ENCODE results near the gene MKRN2. TPM values are rescaled to one million over a fixed set of nuclear protein-coding genes. Genes with fewer than 3 reads are reported as not detected.

MKRN2 gene
- total RNA-seq, 6 experiments from 2014 or later: 8.8 to 12.8 (median 10.9) TPM

DNA sequence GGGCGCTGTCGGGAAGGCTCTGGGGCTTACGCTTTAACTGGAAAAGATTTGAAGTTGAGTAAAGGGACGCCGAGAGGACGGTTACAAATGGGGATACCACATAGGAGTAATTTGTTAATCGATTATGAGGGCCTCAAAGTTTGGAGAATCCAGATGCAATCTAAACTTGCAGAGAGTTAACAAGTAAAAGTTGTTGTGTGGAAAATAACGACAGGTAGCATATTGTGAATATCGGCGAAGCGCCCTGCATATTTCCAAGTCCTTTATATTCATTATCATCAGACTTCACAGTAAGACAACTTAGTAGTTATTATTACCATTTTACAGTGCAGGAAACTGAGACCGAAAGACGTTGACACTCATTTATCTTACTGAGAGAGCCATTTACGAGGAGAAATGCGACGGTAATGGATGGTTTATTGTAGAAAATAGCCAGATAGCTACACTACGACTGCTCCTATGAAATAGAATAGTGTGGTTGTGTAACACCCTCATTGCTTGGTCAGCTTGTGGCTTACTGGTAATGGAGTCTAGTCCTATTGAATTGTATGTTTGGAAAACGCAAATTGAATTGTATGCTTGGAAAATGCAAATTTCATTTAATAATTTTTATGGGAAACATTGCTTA lies 700 bp downstream of the MKRN2 start:
- DNase-seq (no peak), ATAC-seq (peak; percentile 25 to 41 (median 38))
- no peaks in the 10 kb centered on the region for H3K9me3 ChIP-seq
- peak overlapping the region; percentile 88 to 92 (median 90) for H3K27ac ChIP-seq
- TF ChIP-seq, protein P1, sequence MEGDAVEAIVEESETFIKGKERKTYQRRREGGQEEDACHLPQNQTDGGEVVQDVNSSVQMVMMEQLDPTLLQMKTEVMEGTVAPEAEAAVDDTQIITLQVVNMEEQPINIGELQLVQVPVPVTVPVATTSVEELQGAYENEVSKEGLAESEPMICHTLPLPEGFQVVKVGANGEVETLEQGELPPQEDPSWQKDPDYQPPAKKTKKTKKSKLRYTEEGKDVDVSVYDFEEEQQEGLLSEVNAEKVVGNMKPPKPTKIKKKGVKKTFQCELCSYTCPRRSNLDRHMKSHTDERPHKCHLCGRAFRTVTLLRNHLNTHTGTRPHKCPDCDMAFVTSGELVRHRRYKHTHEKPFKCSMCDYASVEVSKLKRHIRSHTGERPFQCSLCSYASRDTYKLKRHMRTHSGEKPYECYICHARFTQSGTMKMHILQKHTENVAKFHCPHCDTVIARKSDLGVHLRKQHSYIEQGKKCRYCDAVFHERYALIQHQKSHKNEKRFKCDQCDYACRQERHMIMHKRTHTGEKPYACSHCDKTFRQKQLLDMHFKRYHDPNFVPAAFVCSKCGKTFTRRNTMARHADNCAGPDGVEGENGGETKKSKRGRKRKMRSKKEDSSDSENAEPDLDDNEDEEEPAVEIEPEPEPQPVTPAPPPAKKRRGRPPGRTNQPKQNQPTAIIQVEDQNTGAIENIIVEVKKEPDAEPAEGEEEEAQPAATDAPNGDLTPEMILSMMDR (IDR thresholded peaks at IDR 0.05): no peak
- TF ChIP-seq POLR2A (IDR thresholded peaks at IDR 0.05): no peak
- peaks cover 0 to 39% (median 8%) of the 10 kb centered on the region in 4 donors for H3K4me1 ChIP-seq
- no peaks in the 10 kb centered on the region for H3K36me3 ChIP-seq
- intact Hi-C loops (cut with DNase I): no loop called here
- H3K4me3 ChIP-seq: peak overlapping the region; percentile 74 to 88 (median 74)
- peaks cover 0 to 4% of the 10 kb centered on the region in 2 donors for H3K27me3 ChIP-seq
- under 1% methylated on average over 18 of the region's 18 CpGs for WGBS (ENCODE audit: insufficient coverage, low coverage, low lambda C conversion rate, missing lambda C conversion rate)

DNA sequence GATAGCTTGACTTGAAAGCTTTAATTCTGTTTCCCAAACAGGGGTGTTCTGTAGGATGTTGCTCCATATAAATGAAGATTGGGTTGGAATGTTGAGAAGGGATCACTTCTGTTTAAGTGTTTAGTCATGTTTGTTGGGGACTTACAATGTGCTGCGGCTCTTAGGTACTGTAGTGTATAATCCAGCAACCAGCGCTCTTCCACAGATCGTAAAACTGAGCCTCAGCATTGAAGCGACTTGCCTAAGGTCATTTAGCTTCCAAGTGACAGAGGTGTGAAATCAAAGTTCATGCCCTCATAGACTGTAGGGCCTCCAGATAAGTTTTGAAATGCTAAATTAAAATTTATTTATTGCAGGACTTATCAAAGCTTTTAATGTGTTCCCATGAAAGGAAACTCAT lies 1.8 kb downstream of the MKRN2 start:
- Histone ChIP-seq H3K27me3 (no peaks in the 10 kb centered on the region), H3K4me3 (no peak overlapping the region), H3K4me1 (peaks cover 0 to 34% (median 8%) of the 10 kb centered on the region in 4 donors), H3K36me3 (no peaks in the 10 kb centered on the region), H3K9me3 (no peaks in the 10 kb centered on the region), H3K27ac (no peak overlapping the region)
- no peak for TF ChIP-seq POLR2A (IDR thresholded peaks at IDR 0.05)
- TF ChIP-seq, protein P1 (IDR thresholded peaks at IDR 0.05): no peak
- ATAC-seq (no peak), DNase-seq (no peak)
- intact Hi-C loops (cut with DNase I): no loop called here
- 51% methylated on average over 4 of the region's 4 CpGs for WGBS (ENCODE audit: insufficient coverage, low coverage, low lambda C conversion rate, missing lambda C conversion rate)

DNA sequence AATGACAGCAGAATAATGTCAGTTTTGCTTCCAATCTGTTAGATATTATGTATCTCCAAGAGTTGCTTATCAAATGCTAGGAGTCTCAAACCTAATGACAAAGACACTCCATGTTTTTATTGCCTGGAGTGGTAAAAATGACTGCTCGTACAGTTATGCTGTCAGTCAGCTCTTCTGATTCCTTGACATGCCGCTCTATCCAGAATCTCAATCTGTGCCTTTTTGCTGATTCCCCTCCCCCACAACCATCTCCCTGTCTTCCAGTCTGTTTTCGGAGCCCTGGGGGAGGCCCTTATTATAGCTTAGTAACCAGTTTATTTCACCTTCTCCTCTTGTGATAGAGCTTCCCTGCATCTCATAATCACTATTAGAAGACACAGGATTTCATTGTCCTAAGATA lies 2.6 kb downstream of the MKRN2 start:
- WGBS (ENCODE audit: insufficient coverage, low coverage, low lambda C conversion rate, missing lambda C conversion rate): 81% methylated on average over 3 of the region's 3 CpGs
- Histone ChIP-seq H3K4me1 (peaks cover 0 to 29% (median 8%) of the 10 kb centered on the region in 4 donors), H3K36me3 (no peaks in the 10 kb centered on the region), H3K27me3 (no peaks in the 10 kb centered on the region), H3K27ac (no peak overlapping the region), H3K4me3 (no peak overlapping the region), H3K9me3 (no peaks in the 10 kb centered on the region)
- intact Hi-C loops (cut with DNase I): no loop called here
- TF ChIP-seq POLR2A (IDR thresholded peaks at IDR 0.05): no peak
- TF ChIP-seq, protein P1 (IDR thresholded peaks at IDR 0.05): no peak
- DNase-seq: no peak
- ATAC-seq: no peak

DNA sequence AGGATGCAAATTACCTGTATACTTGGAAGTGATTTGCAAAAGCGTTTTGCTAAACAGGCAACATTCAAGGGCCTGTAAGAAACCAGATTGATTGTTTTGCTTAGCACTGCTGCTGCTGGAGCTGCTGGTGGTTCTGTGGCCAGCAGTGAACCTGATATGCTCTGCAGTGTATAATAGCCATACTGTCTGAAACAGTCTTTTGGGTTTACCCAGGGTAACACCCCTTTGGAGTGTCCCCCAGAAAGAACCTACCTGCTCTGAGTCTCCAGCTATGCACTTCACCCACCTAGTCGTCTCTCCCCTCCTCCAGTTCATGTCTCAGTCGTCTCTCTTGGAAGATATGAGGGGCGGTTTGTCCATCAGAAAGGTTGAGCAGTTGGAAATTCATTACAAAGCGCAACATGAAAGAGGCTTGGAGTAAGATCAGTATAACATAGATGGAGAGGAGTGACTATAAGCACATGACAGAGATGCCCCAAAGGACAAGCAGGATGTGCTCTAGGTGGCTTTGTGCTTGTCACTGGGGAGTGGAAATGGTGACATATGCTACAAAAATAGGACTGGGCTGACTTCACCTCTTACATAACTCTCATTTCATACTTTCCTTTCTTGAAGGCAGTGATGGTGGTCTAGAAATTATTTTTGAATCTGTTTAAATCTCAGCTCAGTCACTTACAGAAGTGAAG lies 3.8 kb downstream of the MKRN2 start:
- TF ChIP-seq, protein P1 (IDR thresholded peaks at IDR 0.05): no peak
- no peak for TF ChIP-seq POLR2A (IDR thresholded peaks at IDR 0.05)
- 68% methylated on average over 3 of the region's 5 CpGs for WGBS (ENCODE audit: insufficient coverage, low coverage, low lambda C conversion rate, missing lambda C conversion rate)
- no peak overlapping the region for H3K27ac ChIP-seq
- intact Hi-C loops (cut with DNase I): no loop called here
- no peaks in the 10 kb centered on the region for H3K27me3 ChIP-seq
- peaks cover 0 to 28% (median 8%) of the 10 kb centered on the region in 4 donors for H3K4me1 ChIP-seq
- H3K36me3 ChIP-seq: no peaks in the 10 kb centered on the region
- ATAC-seq: no peak
- H3K9me3 ChIP-seq: no peaks in the 10 kb centered on the region
- DNase-seq: no peak
- no peak overlapping the region for H3K4me3 ChIP-seq

All from right lobe of liver (tissue), 6 donors.